ENCODE data around the gene AXDND1. TPM values are rescaled to one million over a fixed set of nuclear protein-coding genes. Genes with fewer than 3 reads are reported as not detected.

Gene AXDND1
- total and polyA plus RNA-seq, 2 donors: 0.19 to 1.3 TPM

- no peak overlapping the region for H3K27ac ChIP-seq (ENCODE audit: low read depth in 1 of 2, low read length in 1 of 2)
- H3K4me3 ChIP-seq (ENCODE audit: low read length in 2 of 2): no peak overlapping the region
- no peaks in the 10 kb centered on the region for H3K9me3 ChIP-seq (ENCODE audit: control insufficient read depth in 2 of 2, insufficient read depth in 1 of 2, low read length in 1 of 2)
- H3K4me1 ChIP-seq (ENCODE audit: control insufficient read depth in 2 of 2, insufficient read depth in 2 of 2, low read length in 2 of 2): no peaks in the 10 kb centered on the region
- H3K27me3 ChIP-seq (ENCODE audit: control insufficient read depth in 2 of 2, insufficient read depth in 1 of 2, low read length in 1 of 2): no peaks in the 10 kb centered on the region
- DNase-seq (ENCODE audit: low read depth in 6 of 9, low spot score in 9 of 9): no peak
- peaks cover 0 to 3% of the 10 kb centered on the region in 2 donors for H3K36me3 ChIP-seq (ENCODE audit: control insufficient read depth in 2 of 2, insufficient read depth in 2 of 2, low read length in 1 of 2)
- 88% methylated on average over 3 of the region's 3 CpGs for WGBS
Observed at GRCh38 chr1:179327679-179328078, 38.1 kb upstream of the AXDND1 start.

- Histone ChIP-seq H3K4me3 (ENCODE audit: low read length in 2 of 2) (no peak overlapping the region), H3K27me3 (ENCODE audit: control insufficient read depth in 2 of 2, insufficient read depth in 1 of 2, low read length in 1 of 2) (no peaks in the 10 kb centered on the region), H3K4me1 (ENCODE audit: control insufficient read depth in 2 of 2, insufficient read depth in 2 of 2, low read length in 2 of 2) (no peaks in the 10 kb centered on the region), H3K9me3 (ENCODE audit: control insufficient read depth in 2 of 2, insufficient read depth in 1 of 2, low read length in 1 of 2) (no peaks in the 10 kb centered on the region), H3K36me3 (ENCODE audit: control insufficient read depth in 2 of 2, insufficient read depth in 2 of 2, low read length in 1 of 2) (peaks cover 0 to 3% of the 10 kb centered on the region in 2 donors), H3K27ac (ENCODE audit: low read depth in 1 of 2, low read length in 1 of 2) (no peak overlapping the region)
- WGBS: 74% methylated on average over 2 of the region's 2 CpGs
- DNase-seq (ENCODE audit: low read depth in 6 of 9, low spot score in 9 of 9): no peak
Observed at GRCh38 chr1:179329862-179330261, 35.9 kb upstream of the AXDND1 start.

- Histone ChIP-seq H3K9me3 (ENCODE audit: control insufficient read depth in 2 of 2, insufficient read depth in 1 of 2, low read length in 1 of 2) (no peaks in the 10 kb centered on the region), H3K36me3 (ENCODE audit: control insufficient read depth in 2 of 2, insufficient read depth in 2 of 2, low read length in 1 of 2) (peaks cover 0 to 3% of the 10 kb centered on the region in 2 donors), H3K27me3 (ENCODE audit: control insufficient read depth in 2 of 2, insufficient read depth in 1 of 2, low read length in 1 of 2) (no peaks in the 10 kb centered on the region), H3K4me3 (ENCODE audit: low read length in 2 of 2) (no peak overlapping the region), H3K4me1 (ENCODE audit: control insufficient read depth in 2 of 2, insufficient read depth in 2 of 2, low read length in 2 of 2) (no peaks in the 10 kb centered on the region), H3K27ac (ENCODE audit: low read depth in 1 of 2, low read length in 1 of 2) (no peak overlapping the region)
- WGBS: over 99% methylated on average over 4 of the region's 4 CpGs
- no peak for DNase-seq (ENCODE audit: low read depth in 6 of 9, low spot score in 9 of 9)
Observed at GRCh38 chr1:179334440-179334839, 31.3 kb upstream of the AXDND1 start.

GRCh38 chr1:179337288-179337687 lies 28.5 kb upstream of the AXDND1 start:
- no peak for DNase-seq (ENCODE audit: low read depth in 6 of 9, low spot score in 9 of 9)
- 96% methylated on average over 2 of the region's 2 CpGs for WGBS

GRCh38 chr1:179337942-179338560 lies 27.7 kb upstream of the AXDND1 start:
- H3K4me3 ChIP-seq (ENCODE audit: low read length in 2 of 2): no peak overlapping the region
- H3K9me3 ChIP-seq (ENCODE audit: control insufficient read depth in 2 of 2, insufficient read depth in 1 of 2, low read length in 1 of 2): no peaks in the 10 kb centered on the region
- WGBS: 98% methylated on average over 5 of the region's 5 CpGs
- DNase-seq (ENCODE audit: low read depth in 6 of 9, low spot score in 9 of 9): no peak
- H3K36me3 ChIP-seq (ENCODE audit: control insufficient read depth in 2 of 2, insufficient read depth in 2 of 2, low read length in 1 of 2): peaks cover 0 to 4% of the 10 kb centered on the region in 2 donors
- no peaks in the 10 kb centered on the region for H3K27me3 ChIP-seq (ENCODE audit: control insufficient read depth in 2 of 2, insufficient read depth in 1 of 2, low read length in 1 of 2)
- no peak overlapping the region for H3K27ac ChIP-seq (ENCODE audit: low read depth in 1 of 2, low read length in 1 of 2)
- H3K4me1 ChIP-seq (ENCODE audit: control insufficient read depth in 2 of 2, insufficient read depth in 2 of 2, low read length in 2 of 2): no peaks in the 10 kb centered on the region

More at GRCh38 chr1:179337288-179337687, 28.5 kb upstream of the AXDND1 start:
- no peaks in the 10 kb centered on the region for H3K4me1 ChIP-seq (ENCODE audit: control insufficient read depth in 2 of 2, insufficient read depth in 2 of 2, low read length in 2 of 2)
- H3K9me3 ChIP-seq (ENCODE audit: control insufficient read depth in 2 of 2, insufficient read depth in 1 of 2, low read length in 1 of 2): no peaks in the 10 kb centered on the region
- H3K27me3 ChIP-seq (ENCODE audit: control insufficient read depth in 2 of 2, insufficient read depth in 1 of 2, low read length in 1 of 2): no peaks in the 10 kb centered on the region
- H3K4me3 ChIP-seq (ENCODE audit: low read length in 2 of 2): no peak overlapping the region
- no peak overlapping the region for H3K27ac ChIP-seq (ENCODE audit: low read depth in 1 of 2, low read length in 1 of 2)
- H3K36me3 ChIP-seq (ENCODE audit: control insufficient read depth in 2 of 2, insufficient read depth in 2 of 2, low read length in 1 of 2): peaks cover 0 to 4% of the 10 kb centered on the region in 2 donors

- Histone ChIP-seq H3K4me1 (ENCODE audit: control insufficient read depth in 2 of 2, insufficient read depth in 2 of 2, low read length in 2 of 2) (no peaks in the 10 kb centered on the region), H3K27me3 (ENCODE audit: control insufficient read depth in 2 of 2, insufficient read depth in 1 of 2, low read length in 1 of 2) (no peaks in the 10 kb centered on the region), H3K4me3 (ENCODE audit: low read length in 2 of 2) (no peak overlapping the region), H3K27ac (ENCODE audit: low read depth in 1 of 2, low read length in 1 of 2) (no peak overlapping the region), H3K9me3 (ENCODE audit: control insufficient read depth in 2 of 2, insufficient read depth in 1 of 2, low read length in 1 of 2) (no peaks in the 10 kb centered on the region), H3K36me3 (ENCODE audit: control insufficient read depth in 2 of 2, insufficient read depth in 2 of 2, low read length in 1 of 2) (peaks cover 0 to 11% of the 10 kb centered on the region in 2 donors)
- no peak for DNase-seq (ENCODE audit: low read depth in 6 of 9, low spot score in 9 of 9)
- 94% methylated on average over 5 of the region's 5 CpGs for WGBS
Observed at GRCh38 chr1:179340918-179341317, 24.9 kb upstream of the AXDND1 start.

GRCh38 chr1:179341943-179342547 lies 23.7 kb upstream of the AXDND1 start:
- H3K36me3 ChIP-seq (ENCODE audit: control insufficient read depth in 2 of 2, insufficient read depth in 2 of 2, low read length in 1 of 2): peaks cover 0 to 11% of the 10 kb centered on the region in 2 donors
- no peaks in the 10 kb centered on the region for H3K9me3 ChIP-seq (ENCODE audit: control insufficient read depth in 2 of 2, insufficient read depth in 1 of 2, low read length in 1 of 2)
- H3K27ac ChIP-seq (ENCODE audit: low read depth in 1 of 2, low read length in 1 of 2): no peak overlapping the region
- no peak overlapping the region for H3K4me3 ChIP-seq (ENCODE audit: low read length in 2 of 2)
- no peaks in the 10 kb centered on the region for H3K4me1 ChIP-seq (ENCODE audit: control insufficient read depth in 2 of 2, insufficient read depth in 2 of 2, low read length in 2 of 2)
- DNase-seq (ENCODE audit: low read depth in 6 of 9, low spot score in 9 of 9): no peak
- 95% methylated on average over 4 of the region's 4 CpGs for WGBS
- H3K27me3 ChIP-seq (ENCODE audit: control insufficient read depth in 2 of 2, insufficient read depth in 1 of 2, low read length in 1 of 2): no peaks in the 10 kb centered on the region

- no peak overlapping the region for H3K27ac ChIP-seq (ENCODE audit: low read depth in 1 of 2, low read length in 1 of 2)
- WGBS: 98% methylated on average over 4 of the region's 4 CpGs
- H3K4me3 ChIP-seq (ENCODE audit: low read length in 2 of 2): no peak overlapping the region
- H3K9me3 ChIP-seq (ENCODE audit: control insufficient read depth in 2 of 2, insufficient read depth in 1 of 2, low read length in 1 of 2): no peaks in the 10 kb centered on the region
- no peaks in the 10 kb centered on the region for H3K27me3 ChIP-seq (ENCODE audit: control insufficient read depth in 2 of 2, insufficient read depth in 1 of 2, low read length in 1 of 2)
- DNase-seq (ENCODE audit: low read depth in 6 of 9, low spot score in 9 of 9): no peak
- H3K36me3 ChIP-seq (ENCODE audit: control insufficient read depth in 2 of 2, insufficient read depth in 2 of 2, low read length in 1 of 2): peaks cover 0 to 11% of the 10 kb centered on the region in 2 donors
- H3K4me1 ChIP-seq (ENCODE audit: control insufficient read depth in 2 of 2, insufficient read depth in 2 of 2, low read length in 2 of 2): no peaks in the 10 kb centered on the region
Observed at GRCh38 chr1:179342740-179343404, 22.9 kb upstream of the AXDND1 start.

GRCh38 chr1:179351281-179351680 lies 14.5 kb upstream of the AXDND1 start:
- Histone ChIP-seq H3K9me3 (ENCODE audit: control insufficient read depth in 2 of 2, insufficient read depth in 1 of 2, low read length in 1 of 2) (no peaks in the 10 kb centered on the region), H3K27me3 (ENCODE audit: control insufficient read depth in 2 of 2, insufficient read depth in 1 of 2, low read length in 1 of 2) (no peaks in the 10 kb centered on the region), H3K36me3 (ENCODE audit: control insufficient read depth in 2 of 2, insufficient read depth in 2 of 2, low read length in 1 of 2) (peaks cover 0 to 8% of the 10 kb centered on the region in 2 donors), H3K4me1 (ENCODE audit: control insufficient read depth in 2 of 2, insufficient read depth in 2 of 2, low read length in 2 of 2) (no peaks in the 10 kb centered on the region), H3K27ac (ENCODE audit: low read depth in 1 of 2, low read length in 1 of 2) (no peak overlapping the region), H3K4me3 (ENCODE audit: low read length in 2 of 2) (no peak overlapping the region)
- 97% methylated on average over 3 of the region's 3 CpGs for WGBS
- DNase-seq (ENCODE audit: low read depth in 6 of 9, low spot score in 9 of 9): no peak
